Dermis microvascular lymphatic vessel endothelial cell (primary cell): ENCODE measurements around the gene KIAA1614. TPM values are rescaled to one million over a fixed set of nuclear protein-coding genes. Genes with fewer than 3 reads are reported as not detected.

Source experiments
- DNase-seq, 2 donors: peaks; one replicate each; pipeline versions ENCODE4 v3.0.0 to v3.0.0-alpha.2; 2010; ENCODE audit warnings: low read depth in 2 of 2
- total RNA-seq: library from RNA; depleted of rRNA; stranded (reverse); fragments of >200 nt; gene quantifications from 2 replicates; pipeline ENCODE4 v1.2.1, GENCODE V29; 2014

KIAA1614 gene
- total RNA-seq, 1 donor from 2014 or later = 4.0 TPM

DNA sequence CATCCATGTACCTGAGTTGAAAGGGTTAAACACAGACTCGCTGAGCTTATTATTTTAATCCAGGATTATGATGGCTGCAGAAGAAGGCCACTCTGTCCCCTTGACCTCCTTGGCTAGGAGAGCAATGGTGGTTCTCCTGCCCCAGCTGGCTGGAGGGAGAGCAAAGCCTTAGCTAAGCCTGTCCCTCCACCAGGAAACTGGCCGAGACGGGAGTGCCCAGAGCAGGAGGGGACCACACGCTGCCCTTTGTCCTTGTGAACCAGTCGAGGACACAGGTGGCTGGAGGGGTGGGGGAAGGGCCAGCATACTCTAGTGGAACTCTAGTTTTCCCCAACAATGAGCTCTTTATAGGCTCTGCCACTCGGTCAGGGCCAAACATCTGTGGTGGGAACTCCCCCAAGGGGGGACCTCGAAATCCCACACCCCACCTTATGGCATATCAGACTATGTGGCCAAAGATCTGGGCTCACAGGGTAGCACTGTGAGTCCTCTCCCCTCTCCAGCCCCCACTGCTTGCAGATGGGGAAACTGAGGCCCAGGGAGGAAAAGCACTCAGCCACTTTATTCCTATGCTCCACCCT, 12.9 kb downstream of the KIAA1614 start:
- DNase-seq = no peak

DNA sequence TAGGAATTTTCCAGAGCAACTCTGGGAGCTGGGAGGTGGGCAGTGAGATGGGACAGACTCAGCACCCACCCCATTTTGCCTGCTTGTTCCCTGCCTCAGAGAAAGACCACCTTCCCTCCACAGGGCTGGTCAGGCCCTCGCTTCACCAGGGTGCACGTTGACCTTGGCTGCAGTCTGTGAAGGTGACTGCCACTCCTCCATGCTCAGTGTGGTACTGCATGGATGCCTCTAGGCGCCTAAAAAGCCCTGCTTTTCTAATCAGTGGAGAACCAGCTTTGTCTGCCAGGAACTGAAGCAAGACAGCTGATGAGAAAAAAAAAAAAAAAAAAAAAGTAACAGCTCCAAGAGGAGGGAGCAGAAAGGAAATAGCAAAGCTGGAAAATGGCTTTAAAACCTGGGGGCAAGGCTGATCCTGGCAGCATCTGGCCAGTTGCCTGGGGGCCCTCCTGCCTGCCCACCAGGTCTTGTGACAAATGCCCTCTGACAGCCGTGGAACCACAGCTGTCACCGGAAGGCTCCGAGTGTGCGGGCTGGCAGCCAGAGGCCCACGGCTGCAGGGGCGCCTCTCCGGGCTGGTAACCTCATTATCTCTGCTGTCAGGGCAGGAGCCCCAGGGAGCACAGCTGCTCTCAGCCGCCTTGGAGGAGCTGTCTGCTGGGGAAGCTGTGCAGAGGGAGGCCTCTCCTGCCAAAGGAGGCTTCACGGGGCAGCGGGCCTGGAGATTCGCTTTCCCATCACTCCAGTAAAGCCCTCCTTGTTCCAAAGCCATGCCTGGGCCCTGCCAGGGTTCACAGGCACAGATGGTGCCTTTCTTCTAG, 13.7 kb downstream of the KIAA1614 start:
- peak in 1 of 2 donors; percentile 14 for DNase-seq

DNA sequence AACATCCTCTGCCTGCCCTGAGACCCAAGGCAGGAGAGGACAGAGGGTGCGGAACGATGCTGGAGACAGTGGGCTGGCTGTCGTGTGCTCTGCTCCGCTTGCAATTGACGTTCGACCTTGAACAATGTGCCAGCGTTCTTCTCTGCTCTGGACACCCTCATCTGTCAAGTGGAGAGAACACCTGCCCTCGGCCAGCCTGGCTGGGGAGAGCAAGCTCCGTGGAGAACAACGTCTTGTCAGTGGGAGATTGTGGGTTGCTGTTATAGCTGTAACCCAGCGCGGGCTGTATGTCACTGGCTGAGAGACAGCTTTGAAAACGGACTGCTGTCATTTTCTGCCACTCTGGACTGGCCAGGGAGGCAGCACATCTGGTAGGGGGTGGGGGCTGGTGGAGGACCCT, 14.7 kb downstream of the KIAA1614 start:
- no peak for DNase-seq

GRCh38 chr1:180927841-180928240, 15.1 kb downstream of the KIAA1614 start:
- DNase-seq = no peak

DNA sequence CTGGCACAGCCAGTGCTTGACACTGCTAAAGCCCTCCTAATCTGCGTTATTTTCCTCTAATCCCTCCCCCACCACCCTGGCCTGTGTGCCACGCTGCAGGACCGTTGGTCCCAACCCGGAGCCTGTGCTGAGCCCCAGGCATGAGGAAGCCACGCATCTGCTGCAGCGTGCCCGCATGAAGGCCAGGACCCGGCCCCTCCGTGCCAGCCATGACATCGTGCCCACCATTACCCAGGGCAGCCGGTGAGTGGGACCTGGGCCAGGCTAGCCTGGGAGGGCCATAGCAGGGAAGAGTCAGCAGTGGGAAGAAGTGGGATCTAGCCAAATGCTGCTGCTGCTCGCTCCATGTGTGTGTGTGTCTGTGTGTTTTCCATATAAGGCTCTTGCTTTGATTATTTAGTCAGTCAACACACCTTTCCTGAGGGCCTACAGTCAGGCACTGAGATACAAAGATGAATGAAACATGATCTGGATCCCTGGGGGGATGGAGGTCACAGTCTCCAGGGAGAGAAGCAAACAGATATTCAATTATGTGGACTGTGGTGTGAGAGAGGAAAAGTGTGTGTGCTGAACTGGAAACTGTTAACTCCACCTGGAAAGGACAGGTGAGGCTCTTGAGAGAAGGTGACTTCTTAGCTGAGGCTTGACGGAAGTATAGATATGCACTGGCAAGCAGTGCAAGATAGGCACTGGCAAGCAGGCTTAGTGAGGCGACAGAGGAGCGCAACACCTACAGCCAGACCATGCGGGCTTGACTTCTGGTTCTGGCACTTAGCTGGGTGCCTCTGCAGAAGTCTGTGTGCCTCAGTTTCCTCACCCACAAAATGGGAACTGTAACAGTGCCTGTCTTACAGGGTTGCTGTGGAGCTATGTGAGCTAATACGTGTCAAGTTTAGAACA, 15.9 kb downstream of the KIAA1614 start:
- DNase-seq = no peak

GRCh38 chr1:180929389-180929788, 16.7 kb downstream of the KIAA1614 start:
- DNase-seq = no peak

- DNase-seq = no peak
Measured at GRCh38 chr1:180930687-180931086, 18.0 kb downstream of the KIAA1614 start.

GRCh38 chr1:180931529-180931928, 18.8 kb downstream of the KIAA1614 start:
- DNase-seq = no peak

- no peak for DNase-seq
Measured at GRCh38 chr1:180932378-180932777, 19.7 kb downstream of the KIAA1614 start.

- no peak for DNase-seq
Measured at GRCh38 chr1:180933141-180933540, 20.4 kb downstream of the KIAA1614 start.

DNA sequence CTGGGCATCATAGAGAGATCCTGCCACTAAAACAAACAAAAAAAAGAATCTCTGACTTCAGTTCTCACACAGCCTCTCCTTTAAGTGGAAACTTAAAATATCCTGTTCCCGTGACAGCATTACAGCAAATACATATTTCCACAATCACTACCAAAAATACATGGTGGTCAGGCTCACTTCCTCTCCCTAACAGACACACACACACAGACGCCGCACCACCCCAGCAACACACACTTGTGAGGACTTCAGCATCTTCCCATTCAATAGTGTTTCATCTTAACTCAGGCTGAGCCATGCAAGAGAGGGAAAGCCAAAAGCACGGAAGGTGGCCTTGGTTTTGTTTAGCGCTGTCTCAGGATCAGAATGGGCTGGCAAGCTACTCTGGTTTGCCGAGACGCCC, 21.9 kb downstream of the KIAA1614 start:
- DNase-seq = no peak

DNA sequence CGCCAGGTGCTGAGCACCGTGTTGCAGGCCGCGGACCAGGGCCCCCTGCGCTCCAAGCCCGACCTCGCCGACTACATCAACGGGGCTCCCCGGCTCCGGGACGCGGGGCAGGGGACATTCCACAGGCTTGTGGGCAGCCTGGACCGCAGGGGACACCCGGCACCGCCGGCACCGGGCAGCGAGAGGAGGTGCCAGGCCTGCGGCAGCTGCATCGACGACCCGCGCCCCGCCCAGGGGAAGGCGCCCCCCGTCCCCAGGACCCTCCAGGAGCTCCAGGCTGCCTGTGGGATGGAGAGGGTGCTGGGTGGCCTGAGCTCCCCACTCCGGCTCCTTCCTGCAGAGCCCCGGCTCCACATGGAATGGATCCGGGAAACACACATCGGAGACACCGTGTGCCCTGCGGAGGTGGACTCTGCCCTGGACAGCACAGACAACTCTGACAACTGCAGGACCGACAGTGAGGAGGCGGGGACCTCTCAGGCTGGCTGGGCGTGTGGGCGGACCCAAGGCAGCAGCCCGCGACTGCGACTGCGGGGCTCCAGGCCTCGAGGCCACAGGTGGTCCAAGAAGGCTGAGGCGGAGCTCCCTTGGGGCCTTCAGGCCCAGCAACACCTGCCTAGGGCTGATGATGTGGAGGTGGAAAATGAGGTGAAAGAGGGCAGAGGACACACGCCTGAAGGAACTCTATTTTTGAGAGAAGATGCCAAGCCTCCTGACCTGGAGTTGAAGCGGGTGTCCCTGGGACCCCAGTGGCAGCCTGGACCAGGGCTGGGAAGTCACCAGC, 22.8 kb downstream of the KIAA1614 start:
- no peak for DNase-seq

DNA sequence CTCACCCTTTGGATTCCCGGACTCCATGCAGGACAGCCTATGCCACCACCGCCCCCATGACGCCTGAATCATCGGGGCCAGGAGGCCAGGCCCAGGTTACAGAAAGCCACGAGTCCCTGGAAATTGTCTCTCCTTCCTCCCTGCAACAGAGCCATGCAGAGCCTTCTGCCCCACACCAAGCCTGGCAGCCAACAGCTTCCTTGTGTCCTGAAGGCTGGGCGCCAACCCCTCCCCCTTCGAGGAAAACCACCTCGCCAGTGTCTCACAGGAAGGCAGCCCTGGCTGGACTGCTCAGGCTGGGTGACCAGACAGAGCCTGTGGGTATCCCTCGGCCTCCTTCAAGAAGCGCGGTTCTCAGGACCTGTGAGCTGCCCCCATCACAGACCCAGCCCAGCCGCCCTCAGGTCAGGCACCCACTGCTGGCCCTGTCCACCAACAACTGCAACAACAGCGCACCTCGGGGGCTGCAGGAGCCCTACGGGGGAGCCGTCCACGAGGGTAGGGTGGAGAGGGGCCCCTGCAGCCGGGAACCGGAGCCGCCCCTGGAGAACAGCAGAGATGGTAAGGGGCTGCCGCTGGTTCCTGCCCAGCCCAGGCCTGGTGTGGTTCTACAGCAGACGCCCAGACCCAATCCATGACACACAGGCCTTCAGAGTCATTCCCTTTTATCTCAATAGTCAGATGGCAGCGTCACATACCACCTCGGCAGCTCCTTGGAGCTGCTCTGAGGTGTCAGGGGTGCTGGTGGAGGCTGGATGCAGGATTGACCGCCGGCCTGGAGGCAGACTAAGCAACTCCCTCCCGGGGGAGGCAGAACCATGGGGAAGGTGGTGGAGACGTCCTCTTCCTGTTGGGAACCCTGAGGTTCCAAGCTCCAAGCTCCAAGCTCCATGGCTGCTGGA, 23.7 kb downstream of the KIAA1614 start:
- DNase-seq = no peak

- DNase-seq = no peak
Measured at GRCh38 chr1:180937012-180937372, 24.3 kb downstream of the KIAA1614 start.

GRCh38 chr1:180937624-180938225, 25.0 kb downstream of the KIAA1614 start:
- DNase-seq = no peak

DNA sequence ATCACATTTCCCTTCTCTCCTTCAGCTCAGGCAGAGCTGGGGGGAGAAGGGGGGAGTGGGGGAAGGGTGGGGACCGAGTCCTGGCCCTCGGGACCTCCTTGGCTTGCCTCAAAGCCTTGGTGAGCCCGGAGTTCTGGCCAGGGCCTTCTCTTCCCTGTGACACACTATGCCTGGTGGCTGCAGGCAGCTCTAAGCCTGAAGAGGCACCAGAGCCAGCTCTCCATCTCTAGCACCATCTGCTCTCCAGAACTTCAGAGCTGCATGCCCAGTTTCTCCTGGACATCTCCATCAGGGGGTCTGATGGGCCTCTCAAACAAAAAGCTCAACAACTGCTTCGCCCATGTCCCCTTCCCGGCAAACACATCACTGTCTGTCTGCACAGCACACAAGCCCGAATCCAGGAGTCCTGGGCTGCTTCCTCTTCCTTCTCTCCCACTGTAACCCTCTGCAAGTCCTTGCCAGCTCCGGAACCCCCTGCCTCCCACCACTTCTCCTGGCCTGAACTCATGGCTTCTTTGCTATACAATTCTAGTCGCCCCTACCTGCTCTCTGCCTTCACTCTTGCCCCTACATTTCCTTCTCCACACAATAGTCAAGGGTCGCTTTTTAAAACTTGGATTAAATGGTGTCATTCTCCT, 26.5 kb downstream of the KIAA1614 start:
- DNase-seq = no peak

DNA sequence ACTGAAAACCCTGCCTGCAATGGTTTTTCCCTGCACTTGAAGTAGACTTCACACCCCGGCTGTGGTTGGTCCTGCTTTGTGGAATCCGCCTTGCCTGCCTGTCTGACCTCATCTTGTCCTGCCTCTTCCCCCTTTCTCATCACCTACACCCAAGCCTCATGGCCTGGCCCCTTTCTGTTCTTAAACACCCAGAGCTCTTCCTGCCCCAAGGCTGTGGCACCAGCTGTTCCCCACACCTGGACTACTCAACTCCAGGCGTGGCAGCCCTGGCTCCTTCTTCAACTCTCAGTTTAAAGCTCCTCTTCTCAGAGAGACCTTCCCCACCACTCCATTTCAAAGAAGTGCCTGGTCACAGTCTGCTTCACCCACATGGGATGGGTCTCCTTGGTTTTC, 27.0 kb downstream of the KIAA1614 start:
- DNase-seq = no peak

GRCh38 chr1:180940445-180940844, 27.7 kb downstream of the KIAA1614 start:
- no peak for DNase-seq

DNA sequence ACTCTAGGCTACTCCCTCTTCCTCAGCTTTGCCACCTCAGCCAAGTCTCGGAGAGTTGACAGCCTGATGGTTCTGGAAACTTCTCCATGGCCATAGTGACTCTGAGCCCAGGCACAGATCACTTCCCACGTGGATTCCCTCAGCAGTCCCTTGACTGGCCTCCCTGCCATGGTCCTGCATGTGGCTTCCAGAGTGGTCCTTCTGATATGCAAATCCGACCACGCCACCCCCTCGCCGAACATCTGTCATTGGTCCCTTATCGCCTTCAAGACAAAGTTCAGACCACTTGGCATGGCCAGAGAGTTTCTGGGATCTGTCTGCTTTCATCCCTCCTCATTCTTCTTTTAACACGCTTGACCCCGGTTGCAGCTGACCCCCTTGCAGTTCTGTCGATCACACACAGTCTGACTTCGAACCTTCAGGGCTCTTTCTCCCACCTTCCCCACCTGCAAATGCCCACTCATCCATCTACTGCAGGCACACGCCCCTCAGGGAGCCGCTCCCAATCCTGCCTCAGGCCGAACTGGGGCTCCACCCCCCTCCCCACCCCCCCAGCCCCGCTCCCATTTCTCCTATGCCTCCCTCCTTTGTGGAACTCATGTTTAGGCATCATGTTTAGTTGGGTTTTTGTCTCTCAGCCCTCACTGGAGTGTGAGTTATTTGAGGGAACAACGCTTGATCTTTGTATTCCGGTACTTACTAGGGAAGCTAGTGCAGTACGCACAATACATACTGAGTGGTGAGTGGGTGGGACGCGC, 29.0 kb downstream of the KIAA1614 start:
- no peak for DNase-seq
